ENCODE measurements around the gene TGM3.
A peak's percentile ranks its signal among the peaks of the same experiment; 100 is the strongest.

The TGM3 gene

GRCh38 chr20:2386516-2387179 lies 90.8 kb downstream of the TGM3 start:
- no peak for TF ChIP-seq CTCF (IDR thresholded peaks at IDR 0.05; ENCODE audit: low read depth, low read length, missing control alignments)

GRCh38 chr20:2387180-2387577 lies 91.4 kb downstream of the TGM3 start:
- peak; percentile 34 for DNase-seq (ENCODE audit: low read depth)
- H3K4me3 ChIP-seq (ENCODE audit: low read depth, low read length), result no peak overlapping the region
- TF ChIP-seq CTCF (IDR thresholded peaks at IDR 0.05; ENCODE audit: low read depth, low read length, missing control alignments), result peak; percentile 68

More at GRCh38 chr20:2386516-2387179, 90.8 kb downstream of the TGM3 start:
- DNase-seq (ENCODE audit: low read depth), result no peak
- H3K4me3 ChIP-seq (ENCODE audit: low read depth, low read length), result no peak overlapping the region

GRCh38 chr20:2387580-2387979 lies 91.8 kb downstream of the TGM3 start:
- H3K4me3 ChIP-seq (ENCODE audit: low read depth, low read length), result no peak overlapping the region
- TF ChIP-seq CTCF (IDR thresholded peaks at IDR 0.05; ENCODE audit: low read depth, low read length, missing control alignments), result no peak
- no peak for DNase-seq (ENCODE audit: low read depth)

All from GM12864 (cell line).